HG03439 (cell line): ENCODE measurements around the gene RASGEF1B.

ENCODE experiments used
- ATAC-seq: cut with Tn5 transposase; IDR thresholded peaks from one replicate; pipeline ENCODE4 v1.9.1; 2021; ENCODE audit warnings: mild to moderate bottlenecking, moderate library complexity; ENCODE audit not compliant: unreplicated experiment

RASGEF1B gene

GRCh38 chr4:81471588-81472280 lies at the start of gene RASGEF1B:
RASGEF1B (minus strand) TSS chr4:81471907; CDS start chr4:81459508, 12,399 bp downstream.
- ATAC-seq: peak; percentile 98

GRCh38 chr4:81519856-81520255 lies 48.1 kb upstream of the RASGEF1B start:
- no peak for ATAC-seq

- ATAC-seq: no peak
Measured at GRCh38 chr4:81519427-81519773, 47.7 kb upstream of the RASGEF1B start.

GRCh38 chr4:81518762-81519426 lies 47.2 kb upstream of the RASGEF1B start:
- ATAC-seq: no peak

- ATAC-seq: no peak
Measured at GRCh38 chr4:81516241-81516640, 44.5 kb upstream of the RASGEF1B start.

GRCh38 chr4:81512757-81513501 lies 41.2 kb upstream of the RASGEF1B start:
- no peak for ATAC-seq

- ATAC-seq: no peak
Measured at GRCh38 chr4:81512001-81512756, 40.5 kb upstream of the RASGEF1B start.

- ATAC-seq: no peak
Measured at GRCh38 chr4:81510643-81511178, 39.0 kb upstream of the RASGEF1B start.

GRCh38 chr4:81509822-81510221 lies 38.1 kb upstream of the RASGEF1B start:
- no peak for ATAC-seq

GRCh38 chr4:81509191-81509590 lies 37.5 kb upstream of the RASGEF1B start:
- no peak for ATAC-seq

GRCh38 chr4:81508411-81509185 lies 36.9 kb upstream of the RASGEF1B start:
- ATAC-seq: no peak

- ATAC-seq: no peak
Measured at GRCh38 chr4:81507530-81507929, 35.8 kb upstream of the RASGEF1B start.

- ATAC-seq: no peak
Measured at GRCh38 chr4:81506731-81507130, 35.0 kb upstream of the RASGEF1B start.

- no peak for ATAC-seq
Measured at GRCh38 chr4:81505726-81506125, 34.0 kb upstream of the RASGEF1B start.

GRCh38 chr4:81505004-81505598 lies 33.4 kb upstream of the RASGEF1B start:
- no peak for ATAC-seq

GRCh38 chr4:81504112-81505003 lies 32.7 kb upstream of the RASGEF1B start:
- ATAC-seq: no peak

- ATAC-seq: no peak
Measured at GRCh38 chr4:81503586-81503985, 31.9 kb upstream of the RASGEF1B start.

GRCh38 chr4:81502564-81502963 lies 30.9 kb upstream of the RASGEF1B start:
- ATAC-seq: no peak

- no peak for ATAC-seq
Measured at GRCh38 chr4:81499840-81500239, 28.1 kb upstream of the RASGEF1B start.
